GM12878 (cell line): ENCODE data around the gene CYTH3. TPM values are rescaled to one million over a fixed set of nuclear protein-coding genes. Genes with fewer than 3 reads are reported as not detected.

Experiments used
- ATAC-seq: fragments of 200-7000 bp; cut with Tn5 transposase; 3 replicates; pipeline ENCODE4 v1.9.1; 2020; ENCODE audit warnings: mild to moderate bottlenecking, moderate library complexity
- BruUV-seq: library from RNA; stranded (reverse); fragments of 400-500 nt; replicated peaks from 2 replicates; lab custom pipeline; 2021; lab: Mats Ljungman, UMichigan
- CTCF ChIA-PET: fragments of 300-600 bp; sonication (Branson Sonifier 250); formaldehyde crosslinking; extraction: SDS; loops from one replicate; lab custom pipeline; 2021; ENCODE audit warnings: inconsistent platforms; lab: Yijun Ruan, JAX
- POLR2A ChIA-PET: fragments of 350-600 bp; formaldehyde crosslinking; extraction: SDS; loops from one replicate; lab custom pipeline; 2021; ENCODE audit warnings: inconsistent platforms; lab: Charles Lee
- RAD21 ChIA-PET: fragments of 300-600 bp; sonication (Branson Sonifier 250); formaldehyde crosslinking; loops from one replicate; lab custom pipeline; 2023; ENCODE audit warnings: antibody characterized with exemption; ENCODE audit not compliant: unreplicated experiment; lab: Charles Lee
- SMC1A ChIA-PET: fragments of 300-600 bp; sonication (Branson Sonifier 250); formaldehyde crosslinking; loops from one replicate; lab custom pipeline; 2023; ENCODE audit not compliant: unreplicated experiment, uncharacterized antibody; lab: Charles Lee
- DNase-seq: peaks from one replicate; pipeline ENCODE4 v3.0.0-alpha.2; 2011; ENCODE audit warnings: low read depth, low spot score
- FAIRE-seq: peaks from 3 replicates; lab custom pipeline; 2011; peaks lifted over from hg19 to GRCh38; lab: Jason Lieb, UNC
- H2AFZ ChIP-seq: 2 replicates; pipeline ENCODE4 v1.6.0; 2011; ENCODE audit warnings: low read depth, low read length, control low read depth; ENCODE audit not compliant: control insufficient read depth
- H3K27ac ChIP-seq: 2 replicates; pipeline ENCODE4 v1.5.1; 2011; ENCODE audit warnings: control low read depth; ENCODE audit not compliant: control insufficient read depth, insufficient read depth
- H3K27me3 ChIP-seq, 2 experiments: replicated peaks in 1 of 2; 2 replicates each; pipeline versions ENCODE4 v1.6.0 to v1.6.1; 2011; ENCODE audit warnings: low read length in 1 of 2; ENCODE audit not compliant: control insufficient read depth in 2 of 2, insufficient read depth in 2 of 2
- H3K36me3 ChIP-seq, 2 experiments: 2 replicates each; pipeline ENCODE4 v1.5.1; 2011; ENCODE audit warnings: low read length in 1 of 2; ENCODE audit not compliant: control insufficient read depth in 2 of 2, insufficient read depth in 2 of 2
- H3K4me1 ChIP-seq: 2 replicates; pipeline ENCODE4 v1.6.1; 2011; ENCODE audit warnings: mild to moderate bottlenecking, low read length, moderate library complexity, mixed read lengths; ENCODE audit not compliant: control insufficient read depth, insufficient read depth
- H3K4me2 ChIP-seq: 2 replicates; pipeline ENCODE4 v1.6.0; 2011; ENCODE audit warnings: control low read depth; ENCODE audit not compliant: control insufficient read depth, insufficient read depth
- H3K4me3 ChIP-seq: fragments of 200-600 bp; sonication (generic); 2 replicates; pipeline ENCODE4 v1.5.1; 2016
- H3K79me2 ChIP-seq: 2 replicates; pipeline ENCODE4 v1.6.0; 2011; ENCODE audit warnings: low read length; ENCODE audit not compliant: control insufficient read depth, insufficient read depth
- H3K9ac ChIP-seq: 2 replicates; pipeline ENCODE4 v1.8.0; 2011; ENCODE audit warnings: low read length, control low read depth, mixed read lengths; ENCODE audit not compliant: control insufficient read depth, insufficient read depth
- H3K9me3 ChIP-seq: replicated peaks from 3 replicates; pipeline ENCODE4 v1.5.1; 2011; ENCODE audit warnings: mild to moderate bottlenecking, low read length; ENCODE audit not compliant: control insufficient read depth, insufficient read depth
- H4K20me1 ChIP-seq: 2 replicates; pipeline ENCODE4 v1.6.0; 2011; ENCODE audit not compliant: control insufficient read depth, insufficient read depth
- FOS ChIP-seq: IDR thresholded peaks from 3 replicates; pipeline ENCODE4 v1.6.1; 2011; ENCODE audit warnings: borderline replicate concordance; ENCODE audit not compliant: insufficient read length; ENCODE audit errors: extremely low read depth
- IKZF2 ChIP-seq, 2 experiments: fragments of 450-650 bp; IDR thresholded peaks; 2 replicates each; pipeline ENCODE4 v1.6.1; 2017; ENCODE audit warnings: mild to moderate bottlenecking in 2 of 2, moderate library complexity in 2 of 2
- MXI1 ChIP-seq: fragments of 150-350 bp; IDR thresholded peaks from 2 replicates; pipeline ENCODE4 v1.6.1; 2011; ENCODE audit warnings: low read depth, mild to moderate bottlenecking, inconsistent platforms, low read length, improper control_type of control experiment
- SRF ChIP-seq, 2 experiments: IDR thresholded peaks; 2 replicates each; pipeline ENCODE4 v1.6.1; 2011; ENCODE audit warnings: low read depth in 2 of 2, low read length in 2 of 2, mild to moderate bottlenecking in 1 of 2, moderate library complexity in 1 of 2
- ZSCAN29 ChIP-seq: fragments of 450-650 bp; IDR thresholded peaks from 2 replicates; pipeline ENCODE4 v1.6.1; 2017; ENCODE audit warnings: mild to moderate bottlenecking, moderate library complexity
- WGBS: methylation state at CpG from one replicate; pipeline ENCODE4 v1.1.6; 2016; ENCODE audit warnings: low lambda C conversion rate; ENCODE audit not compliant: insufficient replicate concordance, insufficient coverage; ENCODE audit errors: missing lambda C conversion rate; 5-methylcytosine and 5-hydroxymethylcytosine counted together
- in situ Hi-C: fragments of 300-500 bp; cut with MboI; formaldehyde crosslinking; loops from 9 replicates; pipeline ENCODE4 v1.14.3; 2018; ENCODE audit warnings: mixed read lengths
- intact Hi-C: fragments of 100-400 bp; cut with micrococcal nuclease; formaldehyde crosslinking; loops from one replicate; pipeline ENCODE4 v1.14.2; 2022; ENCODE audit not compliant: unreplicated experiment
- polyA plus RNA-seq, 11 experiments: library from polyadenylated mRNA; depleted of rRNA in 4 of 11; unstranded in 6 of 11; stranded (reverse) in 5 of 11; fragments of >200 nt; fragmentation: Nextera tagmentation in 4 of 11; fragmentation: Illumina TruSeq in 1 of 11; extraction: Ambion mirVana in 4 of 11; extraction: Trizol in 1 of 11; gene quantifications; 1 replicate in 1 of 11; 2 replicates in 10 of 11; pipeline versions ENCODE4 v1.2.1 to v1.2.3, GENCODE V29; 2011 to 2016; ENCODE audit warnings: inconsistent platforms in 2 of 11, missing spikeins in 2 of 11, low read depth in 1 of 11
- total RNA-seq, 4 experiments: library from RNA; depleted of rRNA in 3 of 4; stranded (reverse); fragments of >200 nt in 3 of 4; fragmentation: Illumina TruSeq in 1 of 4; extraction: Trizol in 1 of 4; gene quantifications; 2 replicates each; pipeline versions ENCODE4 v1.2.1 to v1.2.3, GENCODE V29; 2013 to 2021
- TF ChIP-seq, protein P1 (sequence below): IDR thresholded peaks from 2 replicates; pipeline ENCODE4 v1.6.1; 2011; ENCODE audit warnings: borderline replicate concordance, low read depth, mild to moderate bottlenecking, moderate library complexity, mixed read lengths, low read length; ENCODE audit not compliant: insufficient read depth; ENCODE audit errors: extremely low read length

CYTH3 gene
- total and polyA plus RNA-seq, 10 of the 15 experiments (the other 5 are each of a cell fraction or from before 2014, with no cell fraction given) = 0.45 to 28.2 (median 15.7) TPM

DNA sequence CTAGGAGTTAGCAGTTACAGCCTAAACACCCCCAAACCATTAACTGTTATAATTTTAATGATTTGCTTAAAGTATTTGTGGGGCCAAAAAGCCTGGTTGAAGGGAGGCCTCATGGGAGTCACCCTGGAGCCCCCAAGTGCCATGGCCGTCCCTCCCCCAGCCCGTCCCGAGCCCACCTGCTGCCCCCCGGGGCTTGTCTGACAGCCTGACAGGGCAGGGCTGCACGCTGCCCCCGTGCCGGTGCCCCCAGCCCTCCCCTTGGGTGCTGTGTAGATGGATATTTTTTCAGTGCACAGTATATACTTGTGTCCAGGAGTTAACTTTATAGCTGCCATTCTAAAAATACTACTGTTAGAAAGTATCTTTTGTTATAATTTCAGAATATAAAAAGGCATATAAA is 108.4 kb downstream of the CYTH3 start:
- ChIA-PET CTCF (no interaction called here), RAD21 (no interaction called here), POLR2A (no interaction called here), SMC1A (interaction anchor here (1.1 to 1.5 kb wide), 2 partner anchors 96 to 106 kb away, joined by 3 to 4 read pairs; no protein-coding TSS in a partner anchor)
- Histone ChIP-seq H3K4me1 (peaks cover 13% of the 10 kb centered on the region), H4K20me1 (no peaks in the 10 kb centered on the region), H3K27me3 (no peaks in the 10 kb centered on the region), H3K36me3 (peaks cover 3 to 14% of the 10 kb centered on the region in 2 experiments; a peak in 3 of 4 replicates), H3K4me2 (no peak overlapping the region), H3K4me3 (no peak overlapping the region), H3K9ac (no peak overlapping the region), H3K27ac (no peak overlapping the region), H3K9me3 (no peaks in the 10 kb centered on the region), H2AFZ (no peak overlapping the region), H3K79me2 (no peaks in the 10 kb centered on the region)
- ATAC-seq = no peak
- in situ Hi-C loops (no loop called here), intact Hi-C loops (no loop called here)
- no peak for FAIRE-seq
- WGBS = 57% methylated on average over 7 of the region's 7 CpGs
- BruUV-seq = no TSS peak
- TF ChIP-seq SRF (IDR thresholded peaks at IDR 0.05; ENCODE audit: low read depth in 2 of 2, low read length in 2 of 2) (no peak), ZSCAN29 (no peak), MXI1 (no peak), FOS (no peak), IKZF2 (IDR thresholded peaks at IDR 0.05) (no peak)
- no peak for DNase-seq

- SMC1A ChIA-PET = no interaction called here
- H3K9ac ChIP-seq = no peak overlapping the region
- H3K9me3 ChIP-seq = no peaks in the 10 kb centered on the region
- ATAC-seq = no peak
- H3K4me1 ChIP-seq = peaks cover 13% of the 10 kb centered on the region
- in situ Hi-C loops = no loop called here
- CTCF ChIA-PET = no interaction called here
- TF ChIP-seq, protein P1, sequence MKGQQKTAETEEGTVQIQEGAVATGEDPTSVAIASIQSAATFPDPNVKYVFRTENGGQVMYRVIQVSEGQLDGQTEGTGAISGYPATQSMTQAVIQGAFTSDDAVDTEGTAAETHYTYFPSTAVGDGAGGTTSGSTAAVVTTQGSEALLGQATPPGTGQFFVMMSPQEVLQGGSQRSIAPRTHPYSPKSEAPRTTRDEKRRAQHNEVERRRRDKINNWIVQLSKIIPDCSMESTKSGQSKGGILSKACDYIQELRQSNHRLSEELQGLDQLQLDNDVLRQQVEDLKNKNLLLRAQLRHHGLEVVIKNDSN = no peak
- TF ChIP-seq, all 136 proteins: peak for 0
- H3K4me3 ChIP-seq = no peak overlapping the region
- H2AFZ ChIP-seq = no peak overlapping the region
- H3K36me3 ChIP-seq = peaks cover 3 to 18% of the 10 kb centered on the region in 2 experiments; a peak in 3 of 4 replicates
- FAIRE-seq = no peak
- H3K79me2 ChIP-seq = no peaks in the 10 kb centered on the region
- DNase-seq = no peak
- no peak overlapping the region for H3K4me2 ChIP-seq
- H3K27me3 ChIP-seq = no peaks in the 10 kb centered on the region
- WGBS = 94% methylated on average over 17 of the region's 17 CpGs
- no peaks in the 10 kb centered on the region for H4K20me1 ChIP-seq
- ChIA-PET POLR2A (no interaction called here), RAD21 (no interaction called here)
- no TSS peak for BruUV-seq
- H3K27ac ChIP-seq = no peak overlapping the region
- intact Hi-C loops = no loop called here
These were observed 109.0 kb downstream of the CYTH3 start for GRCh38 chr7:6163402-6163801.
